HepG2 (cell line): ENCODE data around the gene MYO9A. TPM values are rescaled to one million over a fixed set of nuclear protein-coding genes. Genes with fewer than 3 reads are reported as not detected.
A peak's percentile ranks its signal among the peaks of the same experiment; 100 is the strongest.

Experiments
- CAMTA2 ChIP-seq: sonication (generic); formaldehyde crosslinking; IDR thresholded peaks from 2 replicates; pipeline ENCODE4 v1.4.0; 2020; ENCODE audit warnings: mild to moderate bottlenecking, missing genetic modification reagents, borderline replicate concordance
- KAT7 ChIP-seq: IDR thresholded peaks from 2 replicates; pipeline ENCODE4 v1.6.1; 2018; ENCODE audit warnings: borderline replicate concordance, missing compliant biosample characterization
- MAFF ChIP-seq: IDR thresholded peaks from 2 replicates; pipeline ENCODE4 v1.6.1; 2011; ENCODE audit warnings: low read depth, low read length, improper control_type of control experiment
- NONO ChIP-seq, 2 experiments: fragments of 450-650 bp in 1 of 2; sonication (generic) in 1 of 2; formaldehyde crosslinking in 1 of 2; IDR thresholded peaks in 1 of 2; conservative IDR thresholded peaks in 1 of 2; 2 replicates each; pipeline versions ENCODE4 v1.6.1 to v1.8.0; 2017 to 2022; ENCODE audit warnings: mild to moderate bottlenecking in 1 of 2, missing genetic modification reagents in 1 of 2, moderate library complexity in 1 of 2
- POLR2A ChIP-seq, 2 experiments: IDR thresholded peaks; 2 replicates each; pipeline ENCODE4 v1.6.1; 2011; ENCODE audit warnings: low read depth in 2 of 2, low read length in 2 of 2, mild to moderate bottlenecking in 1 of 2, moderate library complexity in 1 of 2; ENCODE audit not compliant: insufficient read depth in 1 of 2
- PREB ChIP-seq: sonication (generic); formaldehyde crosslinking; IDR thresholded peaks from 2 replicates; pipeline ENCODE4 v1.4.0; 2020; ENCODE audit warnings: missing genetic modification reagents
- REPIN1 ChIP-seq: sonication (generic); formaldehyde crosslinking; IDR thresholded peaks from 2 replicates; pipeline ENCODE4 v1.8.0; 2022; ENCODE audit warnings: missing genetic modification reagents, low read depth, mild to moderate bottlenecking, borderline replicate concordance
- SMC3 ChIP-seq: IDR thresholded peaks from 2 replicates; pipeline ENCODE4 v1.6.1; 2011; ENCODE audit warnings: low read length, improper control_type of control experiment
- SSRP1 ChIP-seq: IDR thresholded peaks from 2 replicates; pipeline ENCODE4 v1.6.1; 2016; ENCODE audit warnings: control low read depth
- STAG1 ChIP-seq: sonication (generic); formaldehyde crosslinking; IDR thresholded peaks from 2 replicates; pipeline ENCODE4 v1.4.0; 2020; ENCODE audit warnings: missing genetic modification reagents
- TFDP1 ChIP-seq: IDR thresholded peaks from 2 replicates; pipeline ENCODE4 v1.6.1; 2016; ENCODE audit warnings: missing compliant biosample characterization, missing genetic modification reagents, borderline replicate concordance
- TFDP2 ChIP-seq: sonication (generic); formaldehyde crosslinking; IDR thresholded peaks from 2 replicates; pipeline ENCODE4 v1.4.0; 2020; ENCODE audit warnings: missing genetic modification reagents
- XRCC5 ChIP-seq: fragments of 200-400 bp; formaldehyde crosslinking; optimal IDR thresholded peaks from 2 replicates; pipeline ENCODE3; 2017; ENCODE audit warnings: mild to moderate bottlenecking, low read length
- ZBTB20 ChIP-seq: sonication (generic); formaldehyde crosslinking; IDR thresholded peaks from 2 replicates; pipeline ENCODE4 v1.8.1; 2023; ENCODE audit warnings: missing genetic modification reagents, low read depth, mild to moderate bottlenecking, borderline replicate concordance
- ZMYM3 ChIP-seq: sonication (generic); formaldehyde crosslinking; IDR thresholded peaks from 2 replicates; pipeline ENCODE4 v1.5.1; 2020; ENCODE audit warnings: mild to moderate bottlenecking, missing genetic modification reagents
- ZNF24 ChIP-seq: fragments of 450-650 bp; IDR thresholded peaks from 2 replicates; pipeline ENCODE4 v1.6.1; 2017; ENCODE audit warnings: antibody characterized with exemption, mild to moderate bottlenecking
- ZNF256 ChIP-seq: sonication (generic); formaldehyde crosslinking; conservative IDR thresholded peaks from 2 replicates; pipeline ENCODE4 v1.4.0; 2020; ENCODE audit warnings: missing genetic modification reagents
- ZNF383 ChIP-seq: sonication (generic); formaldehyde crosslinking; IDR thresholded peaks from 2 replicates; pipeline ENCODE4 v1.4.0; 2020; ENCODE audit warnings: missing genetic modification reagents, mild to moderate bottlenecking, borderline replicate concordance
- ZNF570 ChIP-seq: sonication (generic); formaldehyde crosslinking; IDR thresholded peaks from 2 replicates; pipeline ENCODE4 v1.4.0; 2020; ENCODE audit warnings: mild to moderate bottlenecking, missing genetic modification reagents, borderline replicate concordance
- ZNF7 ChIP-seq: IDR thresholded peaks from 2 replicates; pipeline ENCODE4 v1.6.1; 2016; ENCODE audit warnings: missing biosample characterization, missing genetic modification reagents
- ZNF780A ChIP-seq: sonication (generic); formaldehyde crosslinking; IDR thresholded peaks from 2 replicates; pipeline ENCODE4 v1.8.0; 2022; ENCODE audit warnings: mild to moderate bottlenecking, missing genetic modification reagents, moderate library complexity
- polyA plus RNA-seq, 8 experiments: library from polyadenylated mRNA; depleted of rRNA in 3 of 8; stranded (reverse) in 7 of 8; unstranded in 1 of 8; fragments of >200 nt; fragmentation: Illumina TruSeq in 4 of 8; extraction: Trizol in 4 of 8; gene quantifications; 2 replicates each; pipeline versions ENCODE4 v1.2.1 to v1.2.3, GENCODE V29; 2011 to 2016; ENCODE audit warnings: low read depth in 4 of 8, missing spikeins in 1 of 8, mixed read lengths in 1 of 8; ENCODE audit not compliant: insufficient read depth in 1 of 8
- total RNA-seq, 5 experiments: library from RNA; depleted of rRNA; stranded (reverse); fragments of >200 nt; fragmentation: Illumina TruSeq; extraction: Trizol; gene quantifications; 2 replicates each; pipeline ENCODE4 v1.2.3, GENCODE V29; 2016; ENCODE audit warnings: low read depth in 1 of 5

The MYO9A gene
- total and polyA plus RNA-seq, 2 of the 13 experiments (the other 11 are each of a cell fraction or from before 2014, with no cell fraction given): 4.8 to 15.3 TPM

- TF ChIP-seq KAT7: no peak
- TF ChIP-seq TFDP1: no peak
- TF ChIP-seq SSRP1 (CRISPR knock-in tag): no peak
- no peak for TF ChIP-seq CAMTA2
- TF ChIP-seq SMC3: 0 out of 2 replicates have a peak, but pooled peaks have one; percentile 24
- TF ChIP-seq ZBTB20 (CRISPR knock-in tag): no peak
- TF ChIP-seq ZNF256 (CRISPR knock-in tag): no peak
- TF ChIP-seq NONO (IDR thresholded peaks at IDR 0.05): no peak
- TF ChIP-seq NONO (CRISPR knock-in tag; conservative IDR thresholded peaks at IDR 0.05): no peak
- no peak for TF ChIP-seq PREB (CRISPR knock-in tag)
- TF ChIP-seq TFDP2: no peak
- TF ChIP-seq ZNF780A (CRISPR knock-in tag): no peak
- no peak for TF ChIP-seq ZNF7 (CRISPR knock-in tag)
- TF ChIP-seq ZNF383 (CRISPR knock-in tag): no peak
- TF ChIP-seq MAFF: no peak
- TF ChIP-seq POLR2A (IDR thresholded peaks at IDR 0.05; ENCODE audit: insufficient read depth in 1 of 2, low read depth in 2 of 2, low read length in 2 of 2): no peak
- TF ChIP-seq REPIN1 (CRISPR knock-in tag): no peak
- TF ChIP-seq STAG1 (CRISPR knock-in tag): peak; percentile 26
- TF ChIP-seq XRCC5: peak; percentile 63
- TF ChIP-seq ZMYM3: no peak
- no peak for TF ChIP-seq ZNF570 (CRISPR knock-in tag)
- no peak for TF ChIP-seq ZNF24
Observed at GRCh38 chr15:71780115-71780976, 337.6 kb downstream of the MYO9A start (continued).
